Stimulated activated CD8-positive, alpha-beta memory T cell treated with anti-CD3 and anti-CD28 coated beads, Interleukin-4, amount 100 ng/mL, for 24 hours (primary cell): ENCODE results near the gene LHX4.

Source experiments
- DNase-seq: peaks from one replicate; pipeline ENCODE4 v3.0.0-alpha.2; 2020; ENCODE audit warnings: low read depth

The LHX4 gene

DNA sequence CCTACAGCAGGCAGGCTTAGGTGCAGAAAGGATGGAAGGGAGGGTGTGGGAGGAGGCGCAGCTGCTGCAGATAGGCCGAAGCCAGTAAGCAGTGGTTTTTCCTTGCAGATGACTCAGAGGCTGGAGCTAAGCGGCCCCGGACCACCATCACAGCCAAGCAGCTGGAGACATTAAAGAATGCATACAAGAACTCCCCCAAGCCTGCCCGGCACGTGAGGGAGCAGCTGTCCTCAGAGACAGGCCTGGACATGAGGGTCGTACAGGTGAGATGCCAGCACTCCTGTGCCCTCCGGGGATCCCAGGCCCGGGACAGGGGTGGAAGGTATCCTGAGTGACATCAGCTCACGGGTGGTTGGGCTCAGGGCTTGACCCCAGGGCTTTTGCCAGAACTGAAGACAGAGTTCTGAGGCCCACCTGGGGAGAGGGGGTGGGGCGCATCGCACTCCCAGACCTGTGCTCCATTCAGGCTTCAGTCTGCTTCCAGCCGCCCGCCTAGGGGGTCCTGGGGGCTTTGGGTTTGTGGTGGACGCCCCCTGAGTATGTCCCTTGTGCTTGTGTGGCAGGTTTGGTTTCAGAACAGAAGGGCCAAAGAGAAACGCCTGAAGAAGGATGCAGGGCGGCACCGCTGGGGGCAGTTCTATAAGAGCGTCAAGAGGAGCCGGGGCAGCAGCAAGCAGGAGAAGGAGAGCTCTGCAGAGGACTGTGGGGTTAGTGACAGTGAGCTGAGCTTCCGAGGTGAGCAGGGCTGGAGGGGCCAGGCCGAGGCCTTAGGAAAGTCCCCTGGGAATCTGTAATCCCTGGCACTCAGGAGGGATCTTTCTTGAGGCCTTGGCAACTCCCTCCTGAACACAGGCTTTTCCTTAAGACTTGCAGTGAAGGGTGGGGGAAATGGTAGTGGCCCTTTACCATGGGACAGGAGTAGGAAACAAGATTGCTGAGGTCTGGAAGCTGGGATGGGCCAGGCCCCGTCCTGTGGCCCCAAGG is 41.5 kb downstream of the LHX4 start:
- no peak for DNase-seq

DNA sequence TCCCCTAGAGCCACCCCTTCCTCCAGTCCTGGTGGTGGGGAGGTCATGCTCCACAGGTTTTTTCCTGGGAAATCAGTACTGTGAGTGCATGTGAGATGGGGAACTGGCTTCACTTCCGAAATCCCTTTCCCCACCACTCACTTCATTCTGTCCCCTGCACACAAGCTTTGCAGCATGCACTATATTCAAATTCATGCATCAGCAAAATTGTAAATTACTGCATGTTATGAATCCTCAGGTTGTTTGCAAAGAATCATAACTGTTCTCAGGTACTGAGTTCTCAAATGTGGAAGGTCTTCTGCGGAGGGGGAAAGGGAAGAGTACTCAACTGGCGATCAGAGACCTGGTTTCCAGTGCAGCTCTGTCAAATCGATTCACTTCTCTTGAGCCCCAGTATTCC is 42.3 kb downstream of the LHX4 start:
- no peak for DNase-seq

DNA sequence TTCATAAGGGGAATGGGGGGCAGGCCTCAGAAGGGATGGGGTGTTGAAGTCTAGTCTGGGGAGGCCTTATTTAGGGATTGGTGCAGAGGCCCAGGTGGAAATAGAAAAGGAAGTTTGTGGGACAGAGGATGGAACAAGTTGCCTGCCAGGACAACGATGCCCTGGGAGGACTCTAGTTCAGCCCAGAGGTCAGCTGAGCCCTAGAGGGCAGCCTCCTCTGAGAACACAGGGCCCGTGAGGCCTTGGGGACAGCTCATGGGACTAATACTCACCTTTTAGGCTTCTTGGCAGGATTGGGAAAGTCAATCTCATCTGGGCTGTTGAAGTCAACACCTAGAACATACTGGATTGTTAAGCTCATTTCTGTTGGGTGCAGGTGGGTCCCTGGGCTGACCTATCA is 43.0 kb downstream of the LHX4 start:
- DNase-seq, result no peak

DNA sequence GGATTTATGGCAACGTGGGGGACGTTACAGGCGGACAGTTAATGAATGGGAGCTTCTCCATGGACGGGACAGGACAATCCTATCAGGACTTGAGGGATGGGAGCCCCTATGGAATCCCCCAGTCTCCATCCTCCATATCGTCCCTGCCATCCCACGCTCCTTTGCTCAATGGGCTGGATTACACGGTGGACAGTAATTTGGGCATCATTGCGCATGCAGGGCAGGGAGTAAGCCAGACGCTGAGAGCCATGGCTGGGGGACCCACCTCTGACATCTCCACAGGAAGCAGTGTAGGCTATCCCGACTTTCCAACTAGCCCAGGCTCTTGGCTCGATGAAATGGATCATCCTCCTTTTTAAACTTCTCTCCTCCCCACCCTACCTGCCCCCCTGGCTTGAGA is 44.2 kb downstream of the LHX4 start:
- no peak for DNase-seq

DNA sequence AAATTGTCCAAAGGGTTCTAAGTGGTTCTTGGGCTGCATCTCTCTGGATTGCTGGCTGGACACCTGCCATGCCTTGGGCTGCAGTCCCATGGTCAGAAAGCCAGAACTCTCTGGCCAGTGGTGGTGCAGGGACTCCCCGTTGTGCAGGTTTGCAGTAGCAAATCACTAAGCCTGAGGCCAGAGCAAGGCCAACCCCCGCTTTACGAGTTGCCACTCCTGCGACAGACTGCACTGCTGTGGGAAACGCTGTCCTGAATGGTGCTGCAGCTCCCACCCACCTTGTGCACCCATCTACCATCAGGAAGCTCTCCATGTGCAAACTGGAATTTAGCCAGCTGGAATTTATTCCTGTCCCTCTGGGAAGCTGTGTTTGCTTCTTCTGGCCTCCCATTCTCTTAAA is 45.7 kb downstream of the LHX4 start:
- DNase-seq, result no peak

DNA sequence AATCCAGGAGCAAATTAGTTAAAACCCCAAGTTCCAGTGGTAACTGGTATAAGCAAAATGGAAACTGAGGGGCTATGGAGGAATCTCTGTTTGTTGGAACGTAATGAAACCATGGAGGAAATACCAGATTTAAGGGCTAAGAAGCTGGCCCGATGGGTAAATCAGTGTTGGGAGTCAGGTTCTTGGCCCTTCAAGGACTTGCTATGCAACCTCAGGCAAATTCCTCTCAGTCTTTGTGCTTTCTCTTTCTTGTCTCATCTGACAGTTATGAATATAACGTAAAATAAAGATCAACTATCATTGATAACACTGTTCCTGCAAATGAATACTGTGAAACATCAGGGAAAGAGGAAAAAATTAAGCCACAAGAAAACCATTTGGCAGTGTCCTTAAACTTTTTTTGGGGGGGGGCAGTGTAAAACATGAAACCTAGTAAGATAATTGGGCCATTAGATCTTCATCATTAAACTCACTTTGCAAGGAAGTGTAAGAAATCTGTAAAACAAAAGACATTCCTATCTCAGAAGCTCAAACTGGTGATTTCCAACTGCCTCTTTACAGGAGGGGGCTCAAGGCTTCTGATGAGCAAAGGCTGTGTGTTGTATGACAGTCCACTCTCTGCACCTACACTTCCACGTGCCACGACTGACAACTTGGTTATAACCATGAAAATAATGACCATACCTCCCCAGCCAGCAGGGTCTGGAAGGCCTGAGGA is 47.6 kb downstream of the LHX4 start:
- DNase-seq, result no peak

DNA sequence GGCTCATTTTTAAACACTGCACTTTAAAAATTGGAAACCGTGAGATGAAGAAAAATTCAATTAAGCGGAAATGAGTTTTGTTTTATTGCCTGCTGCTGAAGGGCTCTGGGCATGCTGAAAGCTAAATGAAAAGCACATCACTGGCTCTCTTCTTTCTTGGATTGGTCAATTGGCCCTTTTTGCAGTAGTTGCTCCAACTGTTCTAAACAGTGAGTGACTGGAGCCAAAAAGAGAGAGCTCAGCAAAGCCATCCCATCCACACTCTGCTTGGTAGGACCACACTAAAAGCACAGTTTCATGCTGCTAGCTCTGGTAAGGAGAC is 48.1 kb downstream of the LHX4 start:
- DNase-seq, result no peak

DNA sequence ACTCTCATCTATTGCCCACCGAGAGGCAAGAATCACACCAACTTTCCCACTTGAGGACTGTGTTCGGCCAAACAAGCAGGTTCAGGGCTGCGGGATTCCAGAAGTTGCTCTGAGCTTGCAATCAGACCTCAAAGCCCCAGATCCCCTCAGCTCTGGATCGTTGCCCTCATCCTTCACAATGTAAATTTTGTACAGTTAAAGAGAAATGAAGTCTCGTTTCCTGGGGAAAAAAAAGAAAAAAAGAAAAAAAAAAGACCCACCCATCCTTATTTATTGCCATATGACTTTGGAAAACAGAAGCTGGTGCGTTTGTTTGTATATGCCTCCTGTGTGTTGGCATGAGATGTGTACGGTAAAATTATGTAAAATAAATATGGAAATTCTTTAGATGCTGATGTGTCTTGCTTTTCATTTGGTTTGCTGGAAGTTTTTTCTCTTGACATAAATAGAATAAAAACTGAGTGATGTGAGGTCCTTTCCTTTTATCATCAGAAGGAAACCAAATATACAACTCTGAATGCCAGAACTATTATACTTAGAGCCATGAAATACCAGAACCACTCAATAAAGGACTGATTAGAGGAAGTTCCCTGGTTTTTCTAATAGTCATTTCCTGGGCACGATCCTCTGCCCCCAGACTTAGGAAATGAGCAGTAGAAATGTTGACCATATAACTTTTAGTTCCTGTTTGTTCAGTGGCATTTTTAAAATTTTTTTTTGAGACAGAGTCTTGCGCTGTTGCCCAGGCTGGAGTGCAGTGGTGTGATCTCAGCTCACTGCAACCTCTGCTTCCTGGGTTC is 48.7 kb downstream of the LHX4 start:
- DNase-seq, result no peak

DNA sequence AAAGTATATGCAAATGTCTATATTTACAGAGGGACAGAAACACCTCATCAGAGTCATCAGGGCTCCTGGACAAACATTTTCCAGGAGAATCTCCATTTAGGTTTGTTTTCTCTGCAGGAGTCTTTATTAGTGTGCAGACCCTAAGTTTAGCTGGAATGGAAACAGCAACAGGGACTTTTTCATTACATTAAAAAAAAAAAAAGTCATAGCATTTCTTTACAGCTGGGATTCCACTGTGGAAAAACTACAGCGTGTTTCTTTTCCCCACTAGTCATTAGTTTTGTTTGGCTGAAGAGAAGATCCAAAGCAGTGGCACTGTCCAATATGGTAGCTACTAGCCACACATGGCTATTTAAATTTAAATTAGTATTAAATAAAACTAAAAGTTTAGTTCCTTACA is 49.6 kb downstream of the LHX4 start:
- DNase-seq, result no peak

DNA sequence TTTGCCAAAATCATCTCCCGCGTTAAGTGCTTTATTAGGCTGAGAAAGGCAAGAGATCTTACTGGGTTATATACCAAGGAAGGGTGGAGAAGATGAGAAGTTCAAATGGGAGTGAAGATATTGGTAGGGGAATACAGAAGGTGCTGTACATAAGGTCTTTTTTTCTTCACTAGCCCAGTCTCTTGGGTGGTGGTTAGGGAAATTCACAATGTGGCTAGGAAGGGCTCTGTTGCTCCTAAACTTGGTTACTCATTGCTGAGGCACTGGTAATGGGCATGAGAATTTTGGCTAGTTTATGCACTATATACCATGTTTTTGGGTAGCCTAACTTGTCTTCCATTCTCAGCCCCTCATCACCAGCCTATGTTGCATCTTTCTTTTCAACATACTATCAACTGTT is 50.6 kb downstream of the LHX4 start:
- DNase-seq, result no peak

DNA sequence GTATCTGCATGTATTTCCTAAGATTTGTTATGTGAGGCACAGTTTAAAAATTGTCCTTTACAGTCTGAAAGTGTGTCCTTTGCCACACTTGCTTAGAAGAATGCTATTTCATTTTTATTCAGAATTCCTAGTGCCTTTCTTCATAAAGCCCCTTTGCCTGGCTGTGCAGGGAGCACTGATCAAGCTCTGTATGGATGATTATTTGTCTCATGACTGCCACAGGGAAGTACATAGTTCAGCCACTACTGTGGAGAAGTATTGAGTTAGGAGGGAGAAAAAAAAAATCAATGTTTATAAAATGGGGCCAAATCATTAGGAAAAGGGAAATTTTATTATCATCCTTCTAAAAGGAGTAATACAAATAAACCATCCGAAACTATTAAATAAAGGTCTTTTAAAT is 51.4 kb downstream of the LHX4 start:
- DNase-seq, result no peak

DNA sequence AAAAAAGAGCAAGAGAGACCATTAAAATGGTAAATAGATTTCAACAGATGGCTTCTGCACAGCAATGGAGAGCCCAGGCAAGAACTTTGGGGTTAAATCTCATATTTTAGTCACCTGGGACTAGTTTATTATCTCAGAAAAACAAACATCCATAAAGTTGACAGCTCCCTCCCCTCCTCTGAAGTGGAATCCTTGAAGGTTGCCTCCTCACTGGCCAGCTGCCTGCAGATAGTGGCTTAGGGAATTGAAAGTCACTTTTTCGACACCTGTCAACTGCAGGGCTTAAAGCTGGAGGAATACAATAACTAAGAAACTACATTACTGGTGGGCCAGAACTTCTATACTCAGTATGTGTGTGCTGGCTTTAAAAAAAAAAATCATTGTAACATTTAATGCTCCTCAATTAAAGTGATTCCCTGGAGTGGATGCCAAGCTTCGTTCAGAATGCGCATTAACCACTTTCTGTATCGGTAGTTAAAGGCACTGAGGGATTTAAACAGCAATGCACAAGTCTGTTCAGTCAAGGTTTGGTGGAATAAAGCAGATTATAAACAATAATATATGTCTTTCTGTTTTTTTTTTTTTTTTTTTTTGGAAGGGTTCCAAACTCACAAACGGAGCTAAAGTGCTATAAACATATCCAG is 52.5 kb downstream of the LHX4 start:
- DNase-seq, result no peak

DNA sequence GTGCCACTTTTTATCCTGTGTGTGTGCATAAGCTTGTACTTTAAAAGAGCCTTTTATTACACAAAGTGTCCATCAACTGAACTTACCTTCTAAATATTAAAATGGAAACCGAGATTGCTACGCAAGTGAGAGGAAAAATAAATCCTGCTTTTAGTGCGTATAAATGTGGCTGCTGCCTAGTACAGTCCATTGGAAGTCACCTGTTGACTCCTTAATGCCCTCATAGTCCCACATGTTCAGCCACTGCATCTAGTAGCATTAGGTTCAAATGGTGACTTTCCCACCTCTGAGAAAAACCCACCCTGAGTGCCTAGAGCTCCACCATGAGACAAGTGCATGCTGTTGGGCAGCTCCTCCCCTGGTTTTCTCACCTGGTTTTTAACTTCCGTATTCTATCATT is 53.0 kb downstream of the LHX4 start:
- no peak for DNase-seq

DNA sequence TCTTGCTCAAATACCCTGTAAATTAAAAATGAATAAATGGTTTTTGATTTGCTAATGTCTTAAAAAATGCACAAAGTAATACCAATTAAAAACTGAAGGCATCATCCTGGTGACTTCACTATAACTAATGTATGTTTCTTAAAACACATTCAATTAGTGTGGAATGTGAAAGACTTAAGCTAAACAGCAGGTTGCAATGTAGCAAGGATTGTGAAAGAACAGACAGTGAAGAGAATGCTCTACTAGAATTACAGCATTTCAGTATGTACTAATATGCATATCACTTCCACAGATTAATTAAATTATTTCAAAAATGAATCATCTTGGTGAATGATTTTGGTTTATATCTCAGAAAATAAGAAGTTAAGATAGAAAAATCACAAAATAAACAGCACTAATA is 56.4 kb downstream of the LHX4 start:
- no peak for DNase-seq

DNA sequence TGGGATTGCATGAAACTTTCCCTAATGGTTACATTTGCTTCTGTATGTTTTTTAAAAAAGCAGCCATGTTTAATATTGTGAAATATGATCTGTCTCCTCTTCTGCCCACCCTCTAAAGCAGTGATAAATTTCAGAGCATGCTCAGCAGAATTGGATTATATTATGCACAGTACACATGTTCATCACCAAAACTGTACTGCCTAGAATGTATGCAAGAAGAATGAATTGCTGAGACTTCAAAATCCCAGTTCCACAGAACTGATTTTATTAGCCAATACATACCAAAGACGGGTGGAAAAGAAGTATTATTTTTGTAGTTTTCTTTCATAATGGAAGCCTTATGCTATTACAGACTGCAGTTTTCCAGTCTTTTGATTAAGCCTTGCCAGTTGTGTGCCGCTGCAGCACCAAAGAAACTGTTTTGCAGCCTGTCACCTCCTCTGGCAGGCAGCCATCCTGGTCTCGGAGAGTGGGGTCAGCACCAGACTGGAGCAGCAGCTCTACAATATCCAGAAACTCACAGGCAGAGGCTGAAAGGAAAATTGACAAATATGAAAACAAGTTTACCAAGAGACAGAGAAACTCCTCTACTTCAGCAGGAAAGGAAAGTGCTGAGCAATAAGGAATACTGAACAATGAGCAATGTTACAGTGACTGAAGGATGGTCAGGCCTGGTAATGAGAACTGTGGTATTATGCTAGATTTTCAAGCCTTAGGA is 58.1 kb downstream of the LHX4 start:
- DNase-seq, result no peak

DNA sequence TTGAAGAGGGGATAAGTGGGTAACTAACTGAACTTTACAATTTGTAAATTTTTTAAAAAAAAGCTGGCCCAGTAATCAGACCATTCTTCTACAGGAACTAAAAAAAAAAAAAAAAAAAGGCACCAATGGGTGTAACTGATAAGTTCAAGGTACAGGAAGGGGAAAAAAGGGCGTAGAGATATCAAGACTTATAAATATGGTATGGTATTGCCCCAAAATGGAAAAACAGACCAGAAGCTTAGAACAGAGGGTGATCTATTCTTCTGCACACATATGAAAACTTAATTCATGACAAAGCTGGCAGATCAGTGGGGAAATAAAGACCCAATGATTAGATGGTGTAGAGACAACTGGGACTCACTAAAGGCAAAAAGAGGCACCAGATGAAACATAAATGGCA is 58.9 kb downstream of the LHX4 start:
- DNase-seq, result no peak

DNA sequence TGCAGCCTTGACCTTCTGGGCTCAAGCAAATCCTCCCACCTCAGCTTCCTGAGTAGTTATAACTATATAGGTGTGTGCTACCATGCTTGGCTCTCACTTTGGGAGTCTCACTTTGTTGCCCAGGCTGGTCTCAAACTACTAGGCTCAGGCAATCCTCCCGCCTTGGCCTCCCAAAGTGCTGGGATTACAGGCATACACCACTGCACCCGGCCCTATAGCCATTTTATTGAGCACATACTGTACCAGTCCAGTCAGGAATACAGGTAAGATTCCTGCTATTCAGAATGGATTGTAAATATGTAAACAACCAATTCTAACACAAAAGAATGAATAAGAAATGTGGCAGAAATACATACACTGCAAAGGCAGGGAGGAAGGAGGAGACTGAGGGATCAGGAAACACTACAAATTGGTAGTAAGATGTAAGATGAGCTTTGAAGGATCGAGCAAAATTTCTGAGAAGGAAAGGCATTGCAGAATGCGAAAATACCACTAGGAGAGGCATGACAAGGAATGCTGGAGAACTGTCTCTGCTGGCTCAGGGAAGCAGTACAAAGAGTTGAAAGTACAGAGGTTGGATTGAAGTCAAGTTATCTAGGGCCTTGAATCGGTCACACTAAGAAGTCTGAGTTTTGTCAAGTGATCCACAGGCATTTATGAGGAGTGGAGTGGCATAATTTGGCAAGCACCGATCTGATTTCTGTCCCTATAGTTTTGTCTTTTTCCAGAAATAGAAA is 60.4 kb downstream of the LHX4 start:
- no peak for DNase-seq

DNA sequence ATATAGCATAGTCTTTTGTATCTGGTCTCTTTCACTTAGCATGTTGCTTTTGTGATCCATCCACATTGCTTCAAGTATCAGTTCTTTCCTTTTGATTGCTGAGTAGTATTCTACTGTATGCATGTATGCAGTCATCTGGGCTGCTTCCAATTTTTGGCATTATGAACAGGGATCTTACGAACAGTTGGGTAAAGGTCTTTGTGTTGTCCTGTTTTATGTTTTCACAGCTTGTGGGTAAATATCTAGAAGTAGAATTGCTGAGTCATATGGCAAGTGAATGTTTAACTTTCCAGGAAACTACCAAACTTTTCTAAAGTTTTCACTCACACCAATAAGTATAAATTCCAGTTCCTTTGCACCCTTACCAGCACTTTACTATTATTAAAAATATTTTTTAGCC is 60.9 kb downstream of the LHX4 start:
- DNase-seq, result no peak

DNA sequence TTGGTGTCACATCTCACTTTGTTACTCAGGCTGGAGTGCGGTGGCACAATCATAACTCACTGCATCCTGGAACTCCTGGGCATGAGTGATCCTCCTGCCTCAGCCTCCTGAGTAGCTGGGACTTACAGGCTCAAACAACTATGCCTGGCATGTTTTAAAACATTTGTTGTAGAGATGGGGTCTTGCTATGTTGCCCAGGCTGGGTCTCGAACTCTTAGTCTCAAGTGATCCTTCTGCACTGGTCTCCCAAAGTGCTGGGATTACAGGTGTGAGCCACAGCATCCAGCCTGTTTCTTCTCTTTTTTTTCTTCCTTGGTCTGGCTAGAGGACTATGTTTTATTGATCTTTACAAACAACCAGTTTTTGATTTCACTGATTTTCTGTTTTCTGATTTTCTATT is 64.6 kb downstream of the LHX4 start:
- no peak for DNase-seq

DNA sequence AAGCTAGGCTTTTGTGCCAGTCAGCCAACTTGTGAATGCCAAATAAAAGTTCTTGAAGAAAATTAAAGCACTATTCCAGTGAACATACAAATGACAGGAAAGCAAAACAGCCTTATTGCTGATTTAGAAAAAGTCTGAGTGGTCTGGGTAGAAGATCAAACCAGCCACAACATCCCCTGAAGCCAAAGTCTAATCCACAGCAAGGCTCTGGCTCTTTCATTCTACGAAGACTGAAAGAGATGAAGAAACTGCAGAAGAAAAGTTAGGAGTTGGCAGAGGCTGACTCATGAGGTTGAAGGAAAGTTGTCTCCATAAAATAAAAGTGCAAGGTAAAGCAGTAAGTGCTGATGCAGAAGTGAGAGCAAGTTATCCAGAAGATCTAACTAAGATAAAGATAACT is 65.9 kb downstream of the LHX4 start:
- no peak for DNase-seq
